ENCODE measurements around the gene VAC14. TPM values are rescaled to one million over a fixed set of nuclear protein-coding genes. Genes with fewer than 3 reads are reported as not detected.
A peak's percentile ranks its signal among the peaks of the same experiment; 100 is the strongest.

VAC14 gene
- total RNA-seq, 1 donor from 2014 or later = 38.1 TPM

- no peaks in the 10 kb centered on the region for H3K36me3 ChIP-seq
- H3K9me3 ChIP-seq = no peaks in the 10 kb centered on the region
- no peaks in the 10 kb centered on the region for H3K27me3 ChIP-seq
- H3K4me1 ChIP-seq = peaks cover 42% of the 10 kb centered on the region
- no peak overlapping the region for H3K4me3 ChIP-seq
- no peak for DNase-seq (ENCODE audit: extremely low spot score in 2 of 2)
- intact Hi-C loops (cut with DNase I) = no loop called here
- TF ChIP-seq POLR2AphosphoS5 (IDR thresholded peaks at IDR 0.05; ENCODE audit: insufficient read depth in 1 of 2, low read depth in 1 of 2) = no peak
- no peak for TF ChIP-seq CTCF (IDR thresholded peaks at IDR 0.05)
- TF ChIP-seq POLR2A (IDR thresholded peaks at IDR 0.05) = no peak
- H3K27ac ChIP-seq = peak overlapping the region; percentile 95
These were observed 77.2 kb downstream of the VAC14 start for GRCh38 chr16:70723740-70724145.

GRCh38 chr16:70721202-70721963 lies 79.6 kb downstream of the VAC14 start:
- Histone ChIP-seq H3K27ac (no peak overlapping the region), H3K4me1 (peaks cover 44% of the 10 kb centered on the region), H3K9me3 (no peaks in the 10 kb centered on the region), H3K27me3 (no peaks in the 10 kb centered on the region), H3K36me3 (no peaks in the 10 kb centered on the region), H3K4me3 (no peak overlapping the region)
- no peak for DNase-seq (ENCODE audit: extremely low spot score in 2 of 2)
- intact Hi-C loops (cut with DNase I) = no loop called here
- TF ChIP-seq POLR2AphosphoS5 (IDR thresholded peaks at IDR 0.05; ENCODE audit: insufficient read depth in 1 of 2, low read depth in 1 of 2) (no peak), POLR2A (IDR thresholded peaks at IDR 0.05) (no peak), CTCF (IDR thresholded peaks at IDR 0.05) (no peak)

- Histone ChIP-seq H3K36me3 (no peaks in the 10 kb centered on the region), H3K4me3 (no peak overlapping the region)
These were observed 80.3 kb downstream of the VAC14 start for GRCh38 chr16:70720425-70721201.

GRCh38 chr16:70717065-70717464 lies 83.9 kb downstream of the VAC14 start:
- Histone ChIP-seq H3K27ac (peak overlapping the region; percentile 85), H3K9me3 (no peaks in the 10 kb centered on the region), H3K4me1 (peaks cover 46% of the 10 kb centered on the region), H3K4me3 (no peak overlapping the region), H3K27me3 (no peaks in the 10 kb centered on the region), H3K36me3 (no peaks in the 10 kb centered on the region)
- intact Hi-C loops (cut with DNase I) = no loop called here
- TF ChIP-seq POLR2AphosphoS5 (IDR thresholded peaks at IDR 0.05; ENCODE audit: insufficient read depth in 1 of 2, low read depth in 1 of 2) (no peak), CTCF (IDR thresholded peaks at IDR 0.05) (no peak), POLR2A (IDR thresholded peaks at IDR 0.05) (no peak)
- no peak for DNase-seq (ENCODE audit: extremely low spot score in 2 of 2)

More at GRCh38 chr16:70720425-70721201, 80.3 kb downstream of the VAC14 start:
- H3K27me3 ChIP-seq = no peaks in the 10 kb centered on the region
- no peak for DNase-seq (ENCODE audit: extremely low spot score in 2 of 2)
- no peak for TF ChIP-seq POLR2AphosphoS5 (IDR thresholded peaks at IDR 0.05; ENCODE audit: insufficient read depth in 1 of 2, low read depth in 1 of 2)
- no peak for TF ChIP-seq CTCF (IDR thresholded peaks at IDR 0.05)
- TF ChIP-seq POLR2A (IDR thresholded peaks at IDR 0.05) = no peak
- H3K4me1 ChIP-seq = peaks cover 44% of the 10 kb centered on the region
- intact Hi-C loops (cut with DNase I) = no loop called here
- H3K9me3 ChIP-seq = no peaks in the 10 kb centered on the region
- no peak overlapping the region for H3K27ac ChIP-seq

All from vagina (tissue), 2 donors.